ENCODE results near the gene RBM47.

Gene RBM47

DNA sequence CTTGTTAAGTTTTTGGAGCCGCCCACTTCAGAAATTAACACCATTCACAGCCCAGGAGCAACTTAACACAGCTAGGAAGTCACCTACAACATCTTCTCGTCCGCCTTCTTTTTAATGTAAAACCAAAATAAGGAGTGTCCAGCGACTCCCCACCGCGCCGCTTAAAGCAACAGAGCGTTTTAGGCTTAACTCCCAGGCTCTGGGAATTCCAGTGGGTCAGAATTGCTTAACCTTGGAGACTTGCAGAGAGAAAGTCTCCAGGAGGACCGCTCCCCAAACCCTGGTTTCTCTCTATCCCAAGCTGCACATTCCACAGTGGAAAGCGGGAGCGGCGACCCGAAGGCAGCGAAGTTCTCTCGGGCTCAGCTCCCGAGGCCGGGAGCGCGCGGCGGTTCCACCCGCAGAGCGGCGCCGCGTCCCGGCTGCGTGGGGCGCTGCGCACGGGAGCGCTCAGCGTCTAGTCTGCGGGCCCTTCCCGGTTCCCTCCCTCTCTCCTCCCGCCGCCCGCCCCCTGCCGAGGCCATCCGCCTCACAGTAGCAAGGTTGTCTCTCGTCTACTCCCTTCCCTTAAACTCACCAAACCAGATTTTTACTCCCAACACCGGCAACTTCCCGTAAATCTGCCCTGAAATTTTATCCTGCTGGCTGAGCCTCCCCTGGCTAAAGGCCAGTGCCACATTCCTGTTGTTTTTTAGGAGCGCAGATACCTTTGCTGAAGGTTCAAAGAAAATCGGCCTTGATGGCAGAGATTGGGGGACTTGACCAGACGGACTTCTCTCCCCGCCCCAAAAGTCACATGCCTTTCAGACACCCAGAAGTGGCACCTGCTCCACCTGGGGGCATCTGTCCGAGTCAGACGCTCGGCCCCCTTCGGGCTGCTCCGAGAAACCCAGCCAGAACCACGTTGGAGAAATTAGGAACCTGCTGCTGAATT lies at the start of gene RBM47:
Gene RBM47 (minus strand): TSS at position 464 of the 934 bp plus-strand sequence. CDS start 190,971 bp downstream, outside the sequence.
- Histone ChIP-seq H3K36me3 (replicated peaks) (no peaks in the 10 kb centered on the region), H3K27me3 (replicated peaks) (peaks cover 2% of the 10 kb centered on the region), H3K4me3 (ENCODE audit: low read depth, low read length) (peak within 1 kb of the TSS; percentile 61), H3K27ac (no peak within 1 kb of the TSS)
- in situ Hi-C loops (cut with HindIII; ENCODE audit: low pct_ligation_motif_present, low sequenced_read_pairs): no loop called here
- peak; percentile 4 for DNase-seq
- TF ChIP-seq, protein P1, sequence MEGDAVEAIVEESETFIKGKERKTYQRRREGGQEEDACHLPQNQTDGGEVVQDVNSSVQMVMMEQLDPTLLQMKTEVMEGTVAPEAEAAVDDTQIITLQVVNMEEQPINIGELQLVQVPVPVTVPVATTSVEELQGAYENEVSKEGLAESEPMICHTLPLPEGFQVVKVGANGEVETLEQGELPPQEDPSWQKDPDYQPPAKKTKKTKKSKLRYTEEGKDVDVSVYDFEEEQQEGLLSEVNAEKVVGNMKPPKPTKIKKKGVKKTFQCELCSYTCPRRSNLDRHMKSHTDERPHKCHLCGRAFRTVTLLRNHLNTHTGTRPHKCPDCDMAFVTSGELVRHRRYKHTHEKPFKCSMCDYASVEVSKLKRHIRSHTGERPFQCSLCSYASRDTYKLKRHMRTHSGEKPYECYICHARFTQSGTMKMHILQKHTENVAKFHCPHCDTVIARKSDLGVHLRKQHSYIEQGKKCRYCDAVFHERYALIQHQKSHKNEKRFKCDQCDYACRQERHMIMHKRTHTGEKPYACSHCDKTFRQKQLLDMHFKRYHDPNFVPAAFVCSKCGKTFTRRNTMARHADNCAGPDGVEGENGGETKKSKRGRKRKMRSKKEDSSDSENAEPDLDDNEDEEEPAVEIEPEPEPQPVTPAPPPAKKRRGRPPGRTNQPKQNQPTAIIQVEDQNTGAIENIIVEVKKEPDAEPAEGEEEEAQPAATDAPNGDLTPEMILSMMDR (IDR thresholded peaks at IDR 0.05; ENCODE audit: low read depth, low read length, missing control alignments): peak; percentile 1

DNA sequence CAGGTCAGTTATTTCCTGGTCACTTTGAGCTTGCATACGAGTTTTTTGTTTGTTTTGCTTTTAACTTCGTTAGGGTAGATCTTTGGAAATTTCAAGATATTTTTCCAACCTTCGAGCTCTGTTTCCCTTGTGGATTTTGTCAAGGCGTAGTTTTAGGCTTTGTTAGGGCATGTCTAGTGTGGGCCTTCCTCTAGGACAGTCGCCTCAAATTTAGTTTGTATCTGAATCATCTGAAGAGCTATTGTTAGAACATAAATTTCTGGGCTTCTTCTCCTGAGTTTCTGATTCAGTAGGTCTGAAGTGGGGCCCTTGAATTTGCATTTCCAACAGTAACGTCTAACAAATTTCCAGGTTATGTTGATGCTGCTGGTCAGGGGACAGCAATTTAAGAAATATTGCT lies 48.8 kb upstream of the RBM47 start:
- Histone ChIP-seq H3K4me3 (ENCODE audit: low read depth, low read length) (no peak overlapping the region), H3K27me3 (replicated peaks) (no peaks in the 10 kb centered on the region), H3K36me3 (replicated peaks) (no peaks in the 10 kb centered on the region), H3K27ac (no peak overlapping the region)
- in situ Hi-C loops (cut with HindIII; ENCODE audit: low pct_ligation_motif_present, low sequenced_read_pairs): no loop called here
- no peak for DNase-seq
- TF ChIP-seq, protein P1 (IDR thresholded peaks at IDR 0.05; ENCODE audit: low read depth, low read length, missing control alignments): no peak

DNA sequence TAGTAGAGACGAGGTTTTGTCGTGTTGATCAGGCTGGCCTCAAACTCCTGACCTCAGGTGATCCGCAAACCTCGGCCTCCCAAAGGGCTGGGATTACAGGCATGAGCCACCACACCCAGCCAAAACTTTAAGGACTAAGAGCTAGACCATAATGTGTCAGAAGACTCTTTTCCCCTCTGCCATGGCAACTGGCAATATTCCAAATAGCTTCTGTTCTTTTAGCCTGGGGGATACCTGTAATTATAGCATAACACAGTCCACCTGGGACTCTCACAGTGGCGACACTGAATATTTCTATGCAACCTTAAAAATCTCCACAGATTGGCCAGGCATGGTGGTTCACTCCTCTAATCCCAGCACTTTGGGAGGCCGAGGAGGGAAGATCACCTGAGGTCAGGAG lies 45.5 kb upstream of the RBM47 start:
- TF ChIP-seq, protein P1 (IDR thresholded peaks at IDR 0.05; ENCODE audit: low read depth, low read length, missing control alignments): no peak
- DNase-seq: no peak
- in situ Hi-C loops (cut with HindIII; ENCODE audit: low pct_ligation_motif_present, low sequenced_read_pairs): no loop called here

DNA sequence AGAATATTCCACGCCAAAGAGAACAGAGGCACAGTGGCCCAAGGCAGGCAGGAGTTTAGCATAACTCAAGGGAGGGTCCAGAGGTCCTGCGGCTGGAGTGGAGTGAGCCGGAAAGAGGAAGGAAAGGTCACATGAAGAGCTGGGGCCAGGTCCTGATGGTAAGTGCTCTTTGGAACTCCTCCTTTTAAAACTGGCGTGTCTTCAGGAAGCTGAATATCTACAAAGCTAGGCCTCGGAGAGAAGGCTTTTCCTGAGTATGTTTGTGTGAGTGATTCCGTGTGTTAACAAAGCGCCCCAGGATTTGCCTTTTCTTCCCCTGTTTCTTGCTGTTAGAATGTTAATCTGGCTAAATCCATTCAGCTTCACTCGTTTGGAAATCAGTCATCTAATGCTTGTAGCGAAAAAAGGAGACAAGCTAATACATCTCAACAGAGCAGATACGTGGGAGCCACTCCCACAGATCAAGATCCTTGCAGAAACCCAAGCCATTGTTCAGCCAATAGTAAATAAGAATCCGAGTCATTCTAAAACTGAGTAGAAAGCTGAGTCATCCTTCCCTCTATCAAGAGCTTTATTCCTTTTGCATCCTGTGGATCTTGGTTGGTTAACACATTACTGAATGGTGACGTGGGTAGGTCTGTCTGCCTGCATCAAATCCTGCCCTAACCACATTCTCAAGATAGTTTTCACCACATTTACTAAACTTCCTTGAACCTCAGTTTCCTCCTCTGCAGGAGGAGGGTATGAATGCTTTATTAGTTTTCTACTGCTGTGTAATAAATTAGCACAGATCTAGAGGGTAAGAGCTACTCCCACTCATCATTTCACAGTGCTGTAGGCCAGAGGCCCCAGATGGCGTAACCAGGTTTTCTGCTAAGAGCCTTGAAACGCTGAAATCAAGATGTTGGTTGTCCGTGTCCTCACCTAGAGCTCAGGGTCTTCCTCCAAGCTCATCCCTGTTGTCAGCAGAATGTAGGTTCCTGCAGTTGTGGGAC lies 43.2 kb upstream of the RBM47 start:
- H3K36me3 ChIP-seq (replicated peaks): no peaks in the 10 kb centered on the region
- in situ Hi-C loops (cut with HindIII; ENCODE audit: low pct_ligation_motif_present, low sequenced_read_pairs): no loop called here
- no peaks in the 10 kb centered on the region for H3K27me3 ChIP-seq (replicated peaks)
- TF ChIP-seq, protein P1 (IDR thresholded peaks at IDR 0.05; ENCODE audit: low read depth, low read length, missing control alignments): no peak
- no peak overlapping the region for H3K4me3 ChIP-seq (ENCODE audit: low read depth, low read length)
- peak overlapping the region; percentile 69 for H3K27ac ChIP-seq
- DNase-seq: peak; percentile 94

More for the DNA sequence above, 45.5 kb upstream of the RBM47 start:
- Histone ChIP-seq H3K4me3 (ENCODE audit: low read depth, low read length) (no peak overlapping the region), H3K36me3 (replicated peaks) (no peaks in the 10 kb centered on the region), H3K27me3 (replicated peaks) (no peaks in the 10 kb centered on the region), H3K27ac (no peak overlapping the region)

DNA sequence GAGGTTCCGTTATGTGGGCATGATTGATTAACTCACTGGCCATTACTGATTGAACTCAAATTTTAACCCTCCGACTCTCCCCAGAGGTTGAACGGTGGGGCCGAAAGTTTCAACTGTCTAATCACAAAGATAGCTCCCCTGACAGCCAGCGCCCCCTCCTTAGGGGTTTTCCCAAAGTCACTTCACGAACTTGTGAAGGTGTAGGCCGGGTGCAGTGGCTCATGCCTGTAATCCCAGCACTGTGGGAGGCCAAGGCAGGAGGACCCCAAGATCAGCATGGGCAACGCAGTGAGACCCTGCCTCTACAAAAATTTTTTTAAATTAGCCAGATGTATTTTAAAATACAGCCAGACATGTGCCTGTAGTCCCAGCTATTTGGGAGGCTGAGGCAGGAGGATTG lies 39.8 kb upstream of the RBM47 start:
- no peaks in the 10 kb centered on the region for H3K27me3 ChIP-seq (replicated peaks)
- H3K27ac ChIP-seq: no peak overlapping the region
- TF ChIP-seq, protein P1 (IDR thresholded peaks at IDR 0.05; ENCODE audit: low read depth, low read length, missing control alignments): no peak
- in situ Hi-C loops (cut with HindIII; ENCODE audit: low pct_ligation_motif_present, low sequenced_read_pairs): no loop called here
- DNase-seq: no peak
- H3K36me3 ChIP-seq (replicated peaks): no peaks in the 10 kb centered on the region
- no peak overlapping the region for H3K4me3 ChIP-seq (ENCODE audit: low read depth, low read length)
